ENCODE data around the gene NTNG1.
"Not testable (repeated sequence)": the region's sequence is repeated elsewhere in the genome, so short reads cannot be mapped to it uniquely, and the experiment has no call there.

Gene NTNG1

DNA sequence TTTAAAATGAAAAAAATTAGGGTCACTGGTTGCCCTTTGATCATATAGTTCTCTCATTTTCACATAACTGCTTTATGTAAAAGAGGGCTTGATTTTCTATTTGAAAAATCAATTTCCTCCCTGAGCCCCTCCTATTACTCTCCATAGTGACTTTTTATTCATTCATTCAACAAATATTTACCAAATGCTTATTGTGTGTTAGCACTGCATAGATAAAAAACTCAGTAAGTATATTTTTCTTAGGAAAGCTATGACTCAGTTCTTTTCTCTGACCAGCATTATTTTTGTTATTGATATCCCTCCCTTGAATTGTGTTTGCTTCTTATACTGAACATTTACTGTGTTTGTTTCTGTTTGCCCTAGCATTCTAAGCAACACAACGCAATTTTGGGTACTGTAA, 59.8 kb downstream of the NTNG1 start:
- no peak for DNase-seq (ENCODE audit: low read depth)

DNA sequence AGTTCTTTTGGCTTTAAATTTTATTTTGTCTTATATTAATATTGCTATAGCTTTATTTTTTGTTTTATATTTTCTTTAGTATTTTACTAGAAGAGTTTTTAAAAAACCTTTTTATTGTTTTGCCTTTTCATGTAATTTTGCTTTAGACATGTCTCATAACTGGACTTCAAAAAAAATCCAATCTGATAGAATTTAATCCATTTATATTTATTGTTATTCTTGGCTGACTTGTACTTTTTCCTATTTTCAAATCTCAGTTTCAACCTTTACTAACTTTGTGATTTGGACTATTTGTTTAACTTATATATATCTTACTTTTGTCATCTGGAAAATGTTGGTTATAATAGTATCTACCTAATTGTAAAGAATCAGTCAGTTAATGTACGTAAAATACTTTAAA, 61.2 kb downstream of the NTNG1 start:
- DNase-seq (ENCODE audit: low read depth) = no peak

DNA sequence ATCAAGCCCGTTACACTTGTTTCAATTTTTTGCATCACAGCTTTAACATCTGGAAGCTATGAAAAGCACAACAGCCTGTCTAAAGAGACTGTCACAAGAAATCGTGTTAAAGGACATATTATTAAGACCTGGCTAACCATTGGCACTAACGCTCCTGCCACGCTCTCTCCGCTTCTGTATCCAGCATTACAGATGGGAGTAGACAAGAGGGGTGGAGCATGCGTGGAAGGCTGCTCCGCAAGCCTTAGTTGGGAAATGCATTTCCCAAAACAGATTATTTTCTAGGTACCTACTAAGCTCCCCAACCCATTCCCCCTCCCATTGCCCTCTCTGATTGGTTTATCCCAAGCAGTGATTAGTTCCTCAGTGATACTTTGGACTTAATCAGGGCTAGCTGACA, 72.4 kb downstream of the NTNG1 start:
- DNase-seq (ENCODE audit: low read depth) = no peak

DNA sequence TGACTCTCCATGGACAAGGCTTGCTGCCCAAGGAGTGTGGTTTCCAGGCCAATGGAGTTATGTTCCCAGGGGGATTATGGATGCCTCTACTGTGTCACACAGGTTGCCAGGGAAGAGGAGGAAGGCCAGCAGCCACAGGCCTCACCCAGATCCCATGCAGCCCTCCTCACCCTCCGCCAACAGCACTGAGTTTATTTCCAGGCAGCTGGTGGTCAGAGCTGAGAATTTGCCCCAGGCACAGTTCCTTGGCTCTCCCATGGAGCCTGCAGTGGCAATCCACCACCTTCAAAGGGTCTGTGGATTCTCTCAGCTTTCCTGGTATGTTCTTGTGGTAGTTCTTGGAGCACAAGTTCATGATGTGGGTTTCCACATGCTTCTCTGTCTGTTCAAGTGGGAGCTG, 79.2 kb downstream of the NTNG1 start:
- DNase-seq (ENCODE audit: low read depth) = no peak

DNA sequence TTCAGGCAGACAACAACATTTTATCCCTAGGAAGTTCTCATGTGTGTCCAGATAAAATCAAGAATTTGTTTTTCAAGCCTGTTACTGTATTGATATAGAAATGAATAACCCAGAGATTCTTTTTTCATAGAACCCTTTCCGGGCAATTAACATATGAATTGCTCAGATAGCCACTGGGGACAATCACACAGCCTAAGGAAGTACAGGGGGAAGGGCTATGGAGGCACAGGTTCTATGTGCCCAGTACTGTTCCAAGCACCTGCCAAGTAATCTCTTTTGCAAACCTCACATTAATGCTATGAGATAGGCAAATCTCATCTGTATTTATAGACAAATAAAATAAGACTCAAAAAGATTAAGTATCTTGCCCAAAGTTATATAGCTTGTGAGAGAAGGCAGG, 84.9 kb downstream of the NTNG1 start:
- no peak for DNase-seq (ENCODE audit: low read depth)

DNA sequence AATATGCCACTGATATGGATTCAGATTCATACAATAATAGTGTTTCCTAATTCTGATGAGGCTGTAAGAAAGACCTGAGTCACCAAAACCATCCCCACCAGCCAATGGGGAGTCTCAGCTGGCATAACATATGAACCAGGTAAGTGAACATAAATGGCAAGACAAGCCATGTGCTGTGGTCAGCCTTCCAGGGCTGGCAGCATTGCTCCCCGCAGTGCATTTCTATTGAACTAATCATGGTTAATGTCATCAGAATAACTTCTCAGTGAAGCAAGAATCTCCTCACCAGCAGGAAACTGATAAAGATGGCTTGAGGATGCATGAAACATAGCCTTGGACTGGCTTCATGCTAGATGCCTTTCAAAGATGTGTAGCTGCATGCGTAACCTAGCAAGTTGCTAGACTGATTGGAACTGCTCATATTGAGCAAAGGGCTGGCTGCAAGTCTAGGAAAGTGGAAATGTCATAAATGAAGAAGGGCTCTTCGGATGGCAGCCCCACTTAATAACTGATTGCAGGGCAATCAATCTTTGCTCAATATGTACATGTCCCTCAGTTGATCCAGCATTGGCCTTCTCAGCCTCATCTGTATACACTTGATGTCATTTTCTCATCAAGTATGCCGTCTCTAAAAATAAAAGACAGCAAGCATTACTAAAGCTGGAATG, 88.0 kb downstream of the NTNG1 start:
- no peak for DNase-seq (ENCODE audit: low read depth)

DNA sequence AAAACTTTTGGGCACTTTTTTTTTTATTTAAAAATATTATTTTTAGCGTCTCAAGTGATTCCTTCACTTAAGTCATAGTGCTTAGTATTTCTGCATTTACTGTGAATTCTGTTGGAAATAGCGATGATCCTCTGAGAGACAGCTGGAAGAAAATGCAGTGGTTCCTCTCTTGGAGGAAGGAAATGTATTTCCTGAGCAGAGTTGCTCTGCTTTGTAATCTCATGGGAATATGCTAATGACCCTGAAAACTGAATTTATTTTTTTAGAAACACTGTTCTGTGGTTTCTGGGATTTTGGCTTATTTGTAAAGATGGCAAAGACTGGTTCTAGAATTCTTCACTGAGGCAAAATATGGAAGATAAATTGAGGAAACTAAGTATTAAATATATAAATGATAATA, 88.9 kb downstream of the NTNG1 start:
- DNase-seq (ENCODE audit: low read depth) = no peak

DNA sequence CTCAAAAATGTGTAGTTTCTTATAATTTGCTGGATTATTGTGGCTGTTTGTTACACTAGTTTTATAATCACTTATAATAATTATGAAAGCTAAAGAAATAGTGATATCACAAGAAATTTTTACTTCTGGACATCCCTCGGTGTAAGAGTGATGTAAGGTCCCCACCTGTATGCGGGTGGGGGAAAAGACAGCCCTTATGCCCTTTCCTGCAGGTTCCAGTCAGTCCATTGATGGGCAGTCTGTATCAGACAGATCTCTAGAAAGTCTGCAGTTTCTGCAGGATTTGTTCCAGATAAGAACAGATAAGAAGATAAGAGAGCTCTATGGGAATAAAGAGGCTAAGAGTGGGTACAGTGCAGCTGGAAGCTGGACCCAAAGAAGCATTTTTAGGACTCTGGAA, 89.3 kb downstream of the NTNG1 start:
- DNase-seq (ENCODE audit: low read depth) = no peak

DNA sequence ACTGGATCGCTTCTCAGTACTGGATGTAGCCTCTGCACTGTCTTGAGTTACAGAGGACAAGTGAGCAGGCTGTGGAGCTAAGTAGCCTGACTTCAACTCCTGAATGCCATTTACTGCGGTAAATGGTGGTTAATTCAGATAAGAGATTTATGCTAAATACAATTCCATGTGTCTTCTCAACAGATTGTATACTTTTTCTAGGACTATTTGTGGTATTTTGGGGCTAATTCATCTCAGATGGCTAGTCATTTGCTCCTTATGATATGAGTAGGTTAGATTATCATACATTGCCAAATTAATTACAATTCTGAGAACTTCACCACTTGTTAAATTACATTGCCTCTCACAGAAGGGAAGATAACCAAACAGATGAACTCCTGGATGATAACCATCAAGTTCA, 90.5 kb downstream of the NTNG1 start:
- DNase-seq (ENCODE audit: low read depth) = no peak

DNA sequence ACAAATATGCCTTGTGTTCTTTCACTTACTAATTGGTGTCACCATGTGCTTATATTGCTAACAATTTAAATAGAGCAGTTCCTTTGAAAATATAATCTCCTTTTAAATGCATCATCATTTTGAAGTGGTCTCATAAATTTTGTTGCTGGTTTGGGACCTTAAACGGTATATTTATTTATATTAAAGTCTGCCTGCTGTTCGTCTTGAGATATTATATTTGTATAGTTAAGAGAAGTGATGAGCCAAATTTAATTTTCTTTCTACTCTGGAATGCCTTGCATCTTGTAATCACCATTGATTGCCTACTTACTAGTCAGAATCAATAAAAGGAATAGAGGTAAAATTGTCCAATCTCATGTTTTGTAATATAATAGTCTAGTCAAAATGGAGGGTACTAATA, 91.6 kb downstream of the NTNG1 start:
- DNase-seq (ENCODE audit: low read depth) = no peak

DNA sequence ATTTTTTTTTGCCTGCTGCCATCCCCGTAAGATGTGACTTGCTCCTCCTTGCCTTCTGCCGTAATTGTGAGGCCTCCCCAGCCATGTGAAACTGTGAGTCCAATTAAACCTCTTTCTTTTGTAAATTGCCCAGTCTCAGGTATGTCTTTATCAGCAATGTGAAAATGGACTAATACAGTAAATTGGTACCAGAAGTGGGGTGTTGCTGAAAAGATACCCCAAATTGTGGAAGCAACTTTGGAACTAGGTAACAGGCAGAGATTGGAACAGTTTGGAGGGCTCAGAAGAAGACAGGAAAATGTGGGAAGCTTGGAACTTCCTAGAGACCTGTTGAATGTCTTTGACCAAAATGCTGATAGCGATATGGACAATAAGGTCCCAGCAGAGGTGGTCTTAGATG, 95.9 kb downstream of the NTNG1 start:
- DNase-seq (ENCODE audit: low read depth) = not testable (repeated sequence)

DNA sequence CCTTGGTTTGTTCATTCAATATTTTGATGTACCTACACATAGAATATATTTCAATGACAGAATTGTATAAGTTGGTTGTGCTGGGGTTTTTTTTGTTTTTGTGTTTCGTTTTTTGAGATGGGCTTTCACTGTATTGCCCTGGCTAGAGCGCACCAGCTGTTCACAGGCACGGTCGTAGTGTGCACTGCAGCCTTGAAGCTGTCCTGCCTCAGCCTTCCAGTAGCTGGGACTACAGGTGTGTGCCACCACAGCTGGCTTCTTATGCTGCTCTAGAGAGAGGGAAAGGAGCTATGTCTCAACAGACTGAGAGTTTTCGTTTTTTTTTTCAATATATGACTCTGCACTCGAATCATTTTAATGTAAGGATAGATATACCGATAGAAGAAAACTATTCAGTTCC, 102.6 kb downstream of the NTNG1 start:
- no peak for DNase-seq (ENCODE audit: low read depth)

DNA sequence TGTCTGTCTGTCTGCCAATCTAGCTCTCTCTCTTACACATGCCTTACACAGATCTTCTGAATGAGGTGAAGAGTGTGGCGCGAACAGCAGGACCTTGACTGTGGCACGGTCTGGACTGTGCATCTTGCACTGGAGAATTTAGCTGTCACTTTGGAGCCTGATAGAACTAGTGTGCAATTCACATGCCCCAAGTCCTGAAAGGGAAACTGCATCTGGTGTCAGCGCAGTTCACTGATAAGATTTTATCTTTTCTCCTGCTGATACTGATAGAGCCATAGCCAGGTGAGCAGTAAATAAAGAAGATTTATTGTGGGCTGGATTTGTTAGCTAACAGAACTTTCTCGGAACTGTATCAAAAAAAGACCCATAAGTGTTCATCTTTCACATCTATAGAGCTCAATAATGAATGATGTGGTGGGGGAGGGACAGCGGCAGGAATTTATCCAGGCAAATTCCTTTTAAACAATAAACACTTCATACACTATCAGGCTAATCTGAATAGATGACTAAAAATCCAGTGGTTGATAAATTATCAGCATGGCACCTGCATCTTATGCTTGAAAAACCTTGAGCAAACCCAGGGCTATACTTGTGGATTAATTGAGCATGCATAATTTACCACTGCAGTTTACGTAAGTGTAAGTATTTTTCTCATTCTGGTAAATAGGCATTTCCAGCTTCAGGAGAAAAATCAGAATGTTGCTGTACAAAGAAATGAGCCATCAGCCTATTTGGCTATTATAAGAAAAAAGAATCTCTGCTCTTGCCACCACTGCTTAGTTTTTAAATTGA, 104.1 kb downstream of the NTNG1 start:
- DNase-seq (ENCODE audit: low read depth) = no peak

DNA sequence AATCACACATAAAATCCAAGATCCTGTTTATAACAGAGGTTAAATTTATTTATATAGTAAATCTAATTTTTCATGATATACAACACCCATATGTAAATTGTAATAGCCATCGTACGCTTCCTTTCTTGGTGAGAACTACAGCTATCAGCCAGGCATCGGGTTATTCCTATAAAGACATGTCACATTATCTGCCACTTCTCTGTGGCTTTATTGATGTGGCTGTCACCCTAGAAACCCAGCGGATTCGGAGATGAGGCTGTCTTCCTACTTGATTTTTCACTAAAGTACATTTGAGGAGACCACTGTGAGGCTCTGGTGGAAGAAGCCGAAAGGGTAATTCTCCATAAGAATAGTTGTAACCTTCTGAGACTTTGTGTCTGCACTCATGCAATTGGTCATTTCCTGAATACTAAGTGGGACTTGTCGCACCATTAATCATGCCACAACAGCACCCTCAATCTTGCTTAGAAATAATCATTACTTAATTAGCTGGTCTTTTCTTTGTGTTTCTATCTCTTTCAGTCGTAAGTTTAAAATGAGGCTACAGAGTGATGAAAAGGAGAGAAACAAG, 106.0 kb downstream of the NTNG1 start:
- DNase-seq (ENCODE audit: low read depth) = no peak

DNA sequence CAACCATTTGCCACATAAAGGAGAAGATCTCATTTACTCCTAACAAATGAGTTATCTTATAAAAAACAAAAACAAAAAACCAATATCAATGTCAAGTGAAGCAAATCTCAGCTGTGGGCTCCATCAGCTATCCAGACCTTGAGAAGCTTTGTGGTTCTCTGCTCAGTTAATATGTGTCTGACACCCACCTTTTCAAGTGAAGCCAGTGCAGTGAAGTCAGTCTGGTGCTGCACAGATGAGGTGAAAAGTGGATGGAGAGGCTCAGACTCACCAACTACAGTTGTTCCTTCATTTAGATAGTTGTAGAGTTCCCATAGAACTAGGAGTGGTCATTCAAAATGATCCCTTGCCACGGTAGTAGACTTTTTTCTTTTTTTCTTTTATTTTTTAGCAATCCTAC, 106.8 kb downstream of the NTNG1 start:
- no peak for DNase-seq (ENCODE audit: low read depth)

DNA sequence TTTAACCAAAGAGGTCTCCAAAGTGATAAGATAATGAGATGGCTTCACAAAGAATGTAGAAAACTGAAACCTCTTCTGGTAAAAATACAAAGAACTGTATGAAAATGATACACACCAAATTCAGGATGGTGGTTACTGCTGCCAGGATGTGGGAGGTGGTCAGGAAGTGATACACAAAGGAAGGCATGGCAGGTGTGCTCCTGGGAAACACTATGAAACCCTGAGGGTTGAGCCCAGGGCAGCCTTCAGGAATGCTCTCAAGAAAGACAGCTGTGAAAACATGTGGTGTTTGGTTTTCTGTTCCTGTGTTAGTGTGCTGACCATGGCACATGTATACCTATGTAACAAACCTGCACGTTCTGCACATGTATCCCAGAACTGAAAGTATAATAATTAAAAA, 109.3 kb downstream of the NTNG1 start:
- no peak for DNase-seq (ENCODE audit: low read depth)

DNA sequence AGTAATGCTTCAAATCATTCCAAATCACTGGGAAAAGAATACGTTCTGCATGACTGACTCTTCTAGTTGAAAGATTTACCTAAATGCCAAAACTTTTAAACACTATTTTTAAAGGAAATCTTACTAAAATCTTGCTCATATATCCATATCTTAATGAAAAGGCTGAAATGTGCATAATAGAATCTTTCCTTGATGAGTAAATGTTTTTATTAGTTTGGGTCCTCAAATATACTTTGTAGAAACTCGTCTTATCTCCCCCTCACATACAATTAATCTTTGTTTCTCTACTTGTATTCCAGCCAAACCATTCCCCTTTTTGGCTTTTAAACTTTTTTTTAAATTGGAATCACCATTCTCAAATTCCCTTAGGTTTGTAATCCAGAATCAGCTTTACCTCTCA, 110.2 kb downstream of the NTNG1 start:
- no peak for DNase-seq (ENCODE audit: low read depth)

DNA sequence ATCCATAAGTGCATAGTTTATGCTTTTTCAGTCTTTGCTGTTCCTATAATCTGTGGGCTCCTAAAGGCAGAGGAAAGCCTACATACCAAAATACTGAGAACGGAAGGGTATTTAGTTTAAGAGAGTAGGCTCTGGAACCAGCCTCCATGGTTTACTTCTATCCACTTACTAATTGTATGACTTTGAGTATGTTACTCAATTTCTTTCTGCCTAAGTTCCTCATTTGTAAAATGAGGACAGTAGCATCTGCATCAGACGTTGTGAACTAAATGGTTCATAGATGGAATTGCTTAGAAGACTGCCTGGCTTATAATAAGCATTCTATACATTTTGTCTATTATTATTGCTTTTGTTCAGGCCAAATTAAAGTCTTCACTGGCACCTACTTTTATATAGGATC, 111.0 kb downstream of the NTNG1 start:
- DNase-seq (ENCODE audit: low read depth) = no peak

DNA sequence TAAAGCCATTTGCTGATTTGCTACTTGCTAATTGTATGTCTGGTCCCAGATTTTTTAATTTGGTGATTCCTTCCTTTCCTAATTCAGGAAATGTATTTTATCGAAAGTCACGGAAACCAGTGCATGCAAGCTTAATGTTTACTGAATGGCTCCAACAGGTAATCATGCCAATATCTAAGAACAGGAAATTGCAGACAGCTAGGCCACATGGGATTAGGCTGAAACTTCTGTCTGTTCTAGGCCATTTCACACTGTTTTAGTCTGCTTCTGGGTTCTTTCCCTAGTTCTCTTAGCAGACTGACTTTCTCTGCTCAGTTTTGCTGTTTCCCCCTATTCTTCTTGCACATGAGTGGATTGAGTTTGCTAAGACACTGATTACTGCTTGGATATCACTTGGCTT, 111.4 kb downstream of the NTNG1 start:
- DNase-seq (ENCODE audit: low read depth) = no peak

DNA sequence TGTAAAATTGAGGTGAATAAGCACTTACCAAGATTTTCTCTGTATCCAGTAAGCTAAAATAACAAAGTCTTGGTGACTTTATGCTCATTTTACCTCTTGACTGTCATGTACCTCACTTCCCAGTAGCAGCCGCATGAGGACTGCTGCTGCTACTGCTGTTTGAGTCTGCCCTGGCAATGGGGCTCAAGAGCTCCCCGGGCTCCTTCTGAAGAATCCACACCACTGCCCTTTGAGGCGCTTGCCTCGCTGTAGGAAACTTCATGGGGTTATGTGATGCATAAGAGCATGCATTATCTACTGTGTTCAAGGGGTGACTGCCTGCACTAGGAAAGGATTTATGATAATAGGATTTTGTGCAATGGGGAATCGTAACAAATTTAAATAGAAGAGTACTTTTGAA, 113.5 kb downstream of the NTNG1 start:
- DNase-seq (ENCODE audit: low read depth) = no peak

DNA sequence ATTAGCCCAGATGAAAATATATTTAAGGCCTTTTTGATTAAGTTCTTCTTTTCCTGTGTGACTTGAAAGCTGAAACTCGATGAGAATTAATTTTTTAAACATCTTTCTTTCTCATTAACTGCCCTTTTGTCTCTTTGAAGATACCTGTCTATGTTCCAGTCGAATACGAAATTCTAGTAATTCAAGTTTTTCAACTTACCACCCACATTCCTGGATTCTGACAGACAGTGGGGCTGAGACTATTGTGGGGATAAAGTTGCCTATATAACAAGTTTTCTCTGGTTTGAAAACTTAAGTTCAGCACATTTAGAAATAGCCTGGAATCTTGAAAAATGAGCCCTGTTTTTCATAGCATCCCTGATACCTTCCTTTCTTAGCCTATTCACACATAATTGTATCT, 114.6 kb downstream of the NTNG1 start:
- DNase-seq (ENCODE audit: low read depth) = no peak

DNA sequence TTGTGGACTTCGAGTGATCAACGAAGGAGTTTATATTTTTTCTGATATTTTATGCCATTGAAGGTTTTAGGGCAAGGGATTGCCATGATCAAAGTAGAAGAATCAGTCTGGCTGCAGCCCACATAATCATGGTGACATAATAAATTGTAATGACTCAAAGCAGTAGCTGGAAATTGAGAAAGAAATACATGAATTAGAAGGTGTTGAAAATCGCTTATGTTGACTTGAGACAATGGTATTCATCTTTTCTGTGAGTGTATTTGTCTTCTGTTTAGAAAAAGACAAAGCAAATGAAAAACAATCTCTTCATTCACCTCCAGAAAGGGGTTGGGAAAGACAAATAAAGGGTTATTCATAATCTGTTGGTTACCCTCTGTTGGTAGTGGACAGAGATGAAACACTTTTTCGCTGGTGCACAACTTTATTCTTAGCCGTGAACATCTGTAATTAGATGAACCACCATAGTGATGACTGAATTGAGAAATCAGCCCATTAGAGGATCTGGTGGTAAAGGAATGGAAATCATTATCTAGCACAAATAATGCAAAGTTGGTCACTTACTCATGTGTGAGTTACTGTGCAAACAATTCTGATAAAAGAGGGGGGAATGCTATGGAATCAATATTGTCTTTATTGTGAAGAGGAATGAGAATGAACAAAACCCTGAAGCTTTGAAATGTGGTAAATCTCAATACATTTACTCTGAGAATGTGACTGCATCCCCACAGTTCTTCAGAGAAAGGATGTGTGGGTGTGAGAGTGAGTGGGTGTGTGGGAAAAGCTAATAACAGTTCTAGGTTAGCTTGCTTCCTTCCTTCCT, 121.8 kb downstream of the NTNG1 start:
- no peak for DNase-seq (ENCODE audit: low read depth)

Measured in activated T-cell treated with anti-CD3 and anti-CD28 coated beads for 48 hours (primary cell).